ENCODE results near the gene TBRG4. TPM values are rescaled to one million over a fixed set of nuclear protein-coding genes. Genes with fewer than 3 reads are reported as not detected.

TBRG4 gene
- total RNA-seq, 1 experiment from 2014 or later, result 127 TPM

DNA sequence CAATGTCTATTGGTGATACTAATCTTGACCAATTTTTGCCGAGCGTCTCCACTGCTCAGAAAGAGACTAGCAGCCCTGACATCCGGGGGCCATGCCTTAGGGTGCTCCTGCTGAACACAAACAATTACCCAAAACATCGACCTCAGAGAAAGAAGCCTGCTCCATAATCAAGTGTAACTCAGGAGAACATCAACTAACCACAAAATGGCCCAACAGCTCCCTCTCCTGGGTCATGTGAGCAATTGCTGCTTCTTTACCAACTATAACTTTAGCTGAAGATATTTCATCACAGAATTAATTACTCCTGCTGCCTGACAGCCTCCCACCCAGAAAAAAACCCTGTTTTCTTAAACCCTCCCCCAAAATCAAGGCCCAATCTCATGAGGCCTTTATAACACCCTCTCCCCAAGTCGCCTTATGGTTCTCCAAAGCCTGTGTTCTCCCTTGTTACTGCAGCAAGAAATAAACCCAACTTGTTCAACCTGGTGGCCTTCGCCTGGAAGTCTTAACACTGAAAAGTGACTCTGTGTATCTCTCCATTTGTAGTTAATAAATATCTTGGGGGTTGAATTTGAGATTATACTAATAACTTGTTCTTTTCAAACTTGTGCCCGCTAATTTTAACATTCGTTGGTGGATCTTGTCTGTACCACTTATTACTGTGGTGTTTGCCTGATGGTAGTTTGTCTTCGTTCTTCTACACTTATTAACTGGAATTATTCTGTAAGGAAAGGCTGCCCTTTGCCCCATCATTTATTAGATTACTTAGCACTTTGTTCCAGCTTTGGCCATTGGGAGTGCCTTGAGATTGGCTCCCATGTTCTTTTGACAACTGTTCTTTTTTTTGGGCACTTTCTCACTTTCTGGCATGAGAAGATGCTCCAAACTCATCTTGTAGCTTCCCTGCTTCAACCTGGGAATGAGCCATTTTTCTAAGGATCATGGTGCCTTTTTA lies 24.9 kb upstream of the TBRG4 start:
- no peak overlapping the region for H2BK20ac ChIP-seq (ENCODE audit: low read depth, low read length, poor library complexity, severe bottlenecking)
- no peaks in the 10 kb centered on the region for H3K23me2 ChIP-seq (ENCODE audit: insufficient read length, low read depth, low read length, poor library complexity, severe bottlenecking)
- Mint-ChIP-seq H3K27me3 (ENCODE audit: low read depth) (no peaks in the 10 kb centered on the region; the same call in 1 of the 2 replicates), H3K27ac (no peak overlapping the region), H3K4me3 (no peak overlapping the region), H3K4me1 (peaks cover 6 to 8% of the 10 kb centered on the region in 2 experiments), H3K9me3 (no peaks in the 10 kb centered on the region; a peak in 1 of 5 replicates), H3K36me3 (ENCODE audit: insufficient read depth in 1 of 3, low read depth in 3 of 3) (no peaks in the 10 kb centered on the region)
- H3K79me2 ChIP-seq (ENCODE audit: insufficient read depth, low read length), result no peaks in the 10 kb centered on the region
- H3K56ac ChIP-seq (ENCODE audit: insufficient read length, low read depth, low read length), result no peak overlapping the region
- H3K9me3 ChIP-seq (ENCODE audit: control insufficient read depth, low read depth, low read length), result no peaks in the 10 kb centered on the region
- H2BK120ac ChIP-seq (ENCODE audit: low read depth, low read length, poor library complexity, severe bottlenecking), result no peak overlapping the region
- TF ChIP-seq, protein P1, sequence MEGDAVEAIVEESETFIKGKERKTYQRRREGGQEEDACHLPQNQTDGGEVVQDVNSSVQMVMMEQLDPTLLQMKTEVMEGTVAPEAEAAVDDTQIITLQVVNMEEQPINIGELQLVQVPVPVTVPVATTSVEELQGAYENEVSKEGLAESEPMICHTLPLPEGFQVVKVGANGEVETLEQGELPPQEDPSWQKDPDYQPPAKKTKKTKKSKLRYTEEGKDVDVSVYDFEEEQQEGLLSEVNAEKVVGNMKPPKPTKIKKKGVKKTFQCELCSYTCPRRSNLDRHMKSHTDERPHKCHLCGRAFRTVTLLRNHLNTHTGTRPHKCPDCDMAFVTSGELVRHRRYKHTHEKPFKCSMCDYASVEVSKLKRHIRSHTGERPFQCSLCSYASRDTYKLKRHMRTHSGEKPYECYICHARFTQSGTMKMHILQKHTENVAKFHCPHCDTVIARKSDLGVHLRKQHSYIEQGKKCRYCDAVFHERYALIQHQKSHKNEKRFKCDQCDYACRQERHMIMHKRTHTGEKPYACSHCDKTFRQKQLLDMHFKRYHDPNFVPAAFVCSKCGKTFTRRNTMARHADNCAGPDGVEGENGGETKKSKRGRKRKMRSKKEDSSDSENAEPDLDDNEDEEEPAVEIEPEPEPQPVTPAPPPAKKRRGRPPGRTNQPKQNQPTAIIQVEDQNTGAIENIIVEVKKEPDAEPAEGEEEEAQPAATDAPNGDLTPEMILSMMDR (conservative IDR thresholded peaks at IDR 0.05), result peak; percentile 89
- H3K14ac ChIP-seq (ENCODE audit: insufficient read depth, low read length), result no peak overlapping the region
- no peak overlapping the region for H3K4ac ChIP-seq (ENCODE audit: low read depth, low read length)
- H4K8ac ChIP-seq (replicated peaks; ENCODE audit: insufficient read length, low read depth, low read length), result no peak overlapping the region
- no peaks in the 10 kb centered on the region for H3K27me3 ChIP-seq (ENCODE audit: insufficient read depth, low read length)
- H3K9ac ChIP-seq (ENCODE audit: extremely low read depth, insufficient read length, low read length), result no peak overlapping the region
- no peak overlapping the region for H2BK5ac ChIP-seq (ENCODE audit: insufficient read length, low read length)
- H2BK15ac ChIP-seq (ENCODE audit: low read depth, low read length), result no peak overlapping the region
- H3K27ac ChIP-seq (ENCODE audit: insufficient read length, low read depth, low read length), result no peak overlapping the region
- no peak overlapping the region for H3K18ac ChIP-seq (ENCODE audit: insufficient read length, low read depth, low read length)
- no CpG with 5 or more reads among the region's 9 CpGs for WGBS (ENCODE audit: extremely low coverage, insufficient read length, low lambda C conversion rate)
- H3K79me1 ChIP-seq (ENCODE audit: insufficient read depth, low read depth, low read length, poor library complexity, severe bottlenecking), result no peaks in the 10 kb centered on the region
- no peak overlapping the region for H4K5ac ChIP-seq (ENCODE audit: insufficient read length, low read depth, low read length)
- no peak overlapping the region for H2AK5ac ChIP-seq (ENCODE audit: insufficient read length, low read length)
- H2BK12ac ChIP-seq (ENCODE audit: insufficient read length, low read depth, low read length), result no peak overlapping the region
- no peak overlapping the region for H4K91ac ChIP-seq (ENCODE audit: insufficient read length, low read depth, low read length)
- H3K4me2 ChIP-seq (ENCODE audit: insufficient read depth, insufficient read length, low read length), result no peak overlapping the region
- peak; percentile 66 for DNase-seq
- H3K4me1 ChIP-seq (ENCODE audit: insufficient read depth, low read length), result no peaks in the 10 kb centered on the region
- H2AFZ ChIP-seq (ENCODE audit: low read length), result no peak overlapping the region
- no peaks in the 10 kb centered on the region for H4K20me1 ChIP-seq (ENCODE audit: control insufficient read depth, insufficient read depth, insufficient read length)
- no peak overlapping the region for H3T11ph ChIP-seq (ENCODE audit: low read length)
- H3K23ac ChIP-seq (ENCODE audit: insufficient read length, low read depth, low read length), result no peak overlapping the region

All from H9 (cell line).